K562 (cell line): ENCODE results near the gene NOSTRIN. TPM values are rescaled to one million over a fixed set of nuclear protein-coding genes. Genes with fewer than 3 reads are reported as not detected.
A peak's percentile ranks its signal among the peaks of the same experiment; 100 is the strongest.

Source experiments
- CREB3L1 ChIP-seq: fragments of 450-650 bp; IDR thresholded peaks from 2 replicates; pipeline ENCODE4 v1.6.1; 2014; ENCODE audit warnings: low read depth, mild to moderate bottlenecking, moderate library complexity, borderline replicate concordance
- E2F1 ChIP-seq: sonication (generic); formaldehyde crosslinking; IDR thresholded peaks from 2 replicates; pipeline ENCODE4 v1.8.1; 2023; ENCODE audit warnings: mild to moderate bottlenecking, missing genetic modification reagents, moderate library complexity
- FOXJ3 ChIP-seq: sonication (generic); formaldehyde crosslinking; IDR thresholded peaks from 2 replicates; pipeline ENCODE4 v1.4.0; 2020; ENCODE audit warnings: mild to moderate bottlenecking, missing genetic modification reagents
- GABPA ChIP-seq: fragments of 200-800 bp; sonication (Bioruptor generic); conservative IDR thresholded peaks from 2 replicates; pipeline ENCODE4 v1.6.1; 2016; ENCODE audit warnings: low read depth, missing genetic modification characterization, missing compliant biosample characterization
- ILF3 ChIP-seq: fragments of 450-650 bp; IDR thresholded peaks from 2 replicates; pipeline ENCODE4 v1.6.1; 2018; ENCODE audit warnings: antibody characterized with exemption, mild to moderate bottlenecking, moderate library complexity, borderline replicate concordance
- NCOR1 ChIP-seq: fragments of 450-650 bp; IDR thresholded peaks from 2 replicates; pipeline ENCODE4 v1.6.1; 2016; ENCODE audit warnings: mild to moderate bottlenecking, moderate library complexity
- PBX2 ChIP-seq, 2 experiments: IDR thresholded peaks in 1 of 2; conservative IDR thresholded peaks in 1 of 2; 2 replicates each; pipeline ENCODE4 v1.6.1; 2016; ENCODE audit warnings: low read depth in 2 of 2, mild to moderate bottlenecking in 1 of 2, missing compliant biosample characterization in 1 of 2, missing genetic modification characterization in 1 of 2, moderate library complexity in 1 of 2
- RBM14 ChIP-seq: fragments of 200-400 bp; formaldehyde crosslinking; IDR thresholded peaks from 2 replicates; pipeline ENCODE4 v1.6.1; 2018; ENCODE audit warnings: low read depth, mild to moderate bottlenecking, low read length, moderate library complexity, borderline replicate concordance; ENCODE audit not compliant: insufficient read depth
- SAP30 ChIP-seq: fragments of 200-600 bp; sonication (generic); IDR thresholded peaks from 2 replicates; pipeline ENCODE4 v1.6.1; 2012; ENCODE audit warnings: borderline replicate concordance, low read depth, mild to moderate bottlenecking, moderate library complexity, low read length, control low read depth, inconsistent platforms; ENCODE audit not compliant: insufficient read depth, poor library complexity, severe bottlenecking
- ZNF212 ChIP-seq: fragments of 450-650 bp; formaldehyde crosslinking; IDR thresholded peaks from 2 replicates; pipeline ENCODE4 v1.4.0; 2020; ENCODE audit warnings: mild to moderate bottlenecking
- ZNF449 ChIP-seq: fragments of 250-450 bp; sonication (Bioruptor Pico); IDR thresholded peaks from 2 replicates; pipeline ENCODE4 v1.8.0; 2022; ENCODE audit warnings: moderate library complexity, mild to moderate bottlenecking, inconsistent platforms
- ZNF696 ChIP-seq: fragments of 250-450 bp; sonication (Bioruptor Pico); conservative IDR thresholded peaks from 2 replicates; pipeline ENCODE4 v1.4.0; 2020; ENCODE audit warnings: mild to moderate bottlenecking, moderate library complexity
- polyA plus RNA-seq, 8 experiments: library from polyadenylated mRNA; depleted of rRNA in 4 of 8; stranded (reverse) in 5 of 8; unstranded in 3 of 8; fragments of >200 nt; fragmentation: Nextera tagmentation in 2 of 8; fragmentation: Illumina TruSeq in 1 of 8; extraction: Ambion mirVana in 2 of 8; extraction: Trizol in 1 of 8; gene quantifications; 2 replicates each; pipeline versions ENCODE4 v1.2.1 to v1.2.3, GENCODE V29; 2011 to 2014; ENCODE audit warnings: inconsistent platforms in 1 of 8, missing spikeins in 1 of 8
- total RNA-seq, 7 experiments: library from RNA; depleted of rRNA in 6 of 7; stranded (reverse); fragments of >200 nt in 6 of 7; fragmentation: Illumina TruSeq in 2 of 7; extraction: Trizol in 2 of 7; gene quantifications; 2 replicates each; pipeline versions ENCODE4 v1.2.1 to v1.2.3, GENCODE V29; 2011 to 2021; ENCODE audit warnings: low replicate concordance in 1 of 7

NOSTRIN gene
- total and polyA plus RNA-seq, 9 of the 15 experiments (the other 6 are each of a cell fraction or from before 2014, with no cell fraction given), result 26.7 to 82.9 (median 56.3) TPM

GRCh38 chr2:168773719-168774521, 28.5 kb upstream of the NOSTRIN start (continued):
- TF ChIP-seq ILF3 (peak; percentile 86; the same call in 1 of the 2 replicates), ZNF696 (no peak), SAP30 (no peak), GABPA (tag) (peak; percentile 42), RBM14 (no peak), PBX2 (CRISPR knock-in tag; IDR thresholded peaks at IDR 0.05; ENCODE audit: low read depth) (no peak), PBX2 (tag; conservative IDR thresholded peaks at IDR 0.05; ENCODE audit: low read depth) (peak; percentile 84), FOXJ3 (CRISPR knock-in tag) (no peak), ZNF212 (no peak), NCOR1 (peak; percentile 98), E2F1 (CRISPR knock-in tag) (no peak), CREB3L1 (peak; percentile 76; the same call in 1 of the 2 replicates), ZNF449 (CRISPR knock-in tag) (no peak; the same call in 1 of the 2 replicates)
